PC-3 (cell line): ENCODE measurements around the gene AGAP1. TPM values are rescaled to one million over a fixed set of nuclear protein-coding genes. Genes with fewer than 3 reads are reported as not detected.

Experiments
- ATAC-seq: fragments of 200-7000 bp; cut with Tn5 transposase; 2 replicates; pipeline ENCODE4 v1.9.1; 2020; ENCODE audit warnings: mild to moderate bottlenecking, moderate library complexity
- BruUV-seq: library from RNA; stranded (reverse); fragments of 400-500 nt; replicated peaks from 2 replicates; lab custom pipeline; 2021; lab: Mats Ljungman, UMichigan
- CTCF ChIA-PET: fragments of 300-600 bp; sonication (Branson Sonifier 250); formaldehyde crosslinking; loops from one replicate; lab custom pipeline; 2022; ENCODE audit warnings: antibody characterized with exemption; lab: Charles Lee
- POLR2A ChIA-PET: fragments of 300-600 bp; sonication (Branson Sonifier 250); formaldehyde crosslinking; loops from one replicate; lab custom pipeline; 2022; ENCODE audit warnings: antibody characterized with exemption; ENCODE audit not compliant: unreplicated experiment; lab: Charles Lee
- DNase-seq: peaks from one replicate; pipeline ENCODE4 v3.0.0-alpha.2; 2015
- H2AFZ ChIP-seq: fragments of 300-600 bp; sonication (generic); 2 replicates; pipeline ENCODE4 v1.6.0; 2016; ENCODE audit warnings: antibody characterized with exemption, low read length
- H3F3A ChIP-seq: fragments of 300-600 bp; sonication (generic); one replicate; pipeline ENCODE4 v1.6.0; 2017; ENCODE audit warnings: antibody characterized with exemption, low read length, control low read depth, mild to moderate bottlenecking; ENCODE audit not compliant: unreplicated experiment
- H3K27ac ChIP-seq: fragments of 300-600 bp; sonication (generic); 2 replicates; pipeline ENCODE4 v1.5.1; 2016; ENCODE audit warnings: mild to moderate bottlenecking, low read length
- H3K27me3 ChIP-seq: fragments of 300-600 bp; sonication (generic); 2 replicates; pipeline ENCODE4 v1.6.1; 2016; ENCODE audit warnings: low read length, mixed read lengths
- H3K36me3 ChIP-seq: fragments of 300-600 bp; sonication (generic); 2 replicates; pipeline ENCODE4 v1.6.1; 2016; ENCODE audit warnings: low read depth, mixed run types, low read length, mixed read lengths
- H3K4me1 ChIP-seq: fragments of 300-600 bp; sonication (generic); 2 replicates; pipeline ENCODE4 v1.5.1; 2016; ENCODE audit warnings: low read length; ENCODE audit not compliant: insufficient read depth
- H3K4me2 ChIP-seq: fragments of 300-600 bp; sonication (generic); 2 replicates; pipeline ENCODE4 v1.6.0; 2016; ENCODE audit warnings: low read length
- H3K4me3 ChIP-seq: fragments of 300-600 bp; sonication (generic); 2 replicates; pipeline ENCODE4 v1.5.1; 2016; ENCODE audit warnings: mild to moderate bottlenecking, low read length, mixed read lengths
- H3K79me2 ChIP-seq: fragments of 300-600 bp; sonication (generic); 2 replicates; pipeline ENCODE4 v1.6.1; 2017; ENCODE audit warnings: low read length, mixed read lengths
- H3K9ac ChIP-seq: fragments of 300-600 bp; sonication (generic); 2 replicates; pipeline ENCODE4 v1.6.0; 2016; ENCODE audit warnings: mild to moderate bottlenecking, low read length
- H3K9me2 ChIP-seq: fragments of 300-600 bp; sonication (generic); replicated peaks from 2 replicates; pipeline ENCODE4 v1.6.1; 2016; ENCODE audit warnings: mixed run types, low read length, mixed read lengths
- H3K9me3 ChIP-seq: fragments of 300-600 bp; sonication (generic); 2 replicates; pipeline ENCODE4 v1.6.1; 2016; ENCODE audit warnings: low read length, mixed read lengths
- H4K20me1 ChIP-seq: fragments of 300-600 bp; sonication (generic); 2 replicates; pipeline ENCODE4 v1.6.1; 2016; ENCODE audit warnings: low read length, mixed read lengths
- CTCF ChIP-seq: fragments of 300-600 bp; sonication (generic); conservative IDR thresholded peaks from 2 replicates; pipeline ENCODE4 v1.5.1; 2017; ENCODE audit warnings: antibody characterized with exemption, low read depth, mild to moderate bottlenecking, low read length
- EZH2 ChIP-seq: fragments of 300-600 bp; sonication (generic); IDR thresholded peaks from one replicate; pipeline ENCODE4 v1.6.1; 2017; ENCODE audit warnings: antibody characterized with exemption, mild to moderate bottlenecking, low read length; ENCODE audit not compliant: unreplicated experiment
- EZH2phosphoT487 ChIP-seq: fragments of 300-600 bp; sonication (generic); IDR thresholded peaks from 2 replicates; pipeline ENCODE4 v1.6.1; 2018; ENCODE audit warnings: mild to moderate bottlenecking, antibody characterized with exemption, low read length, borderline replicate concordance
- intact Hi-C: fragments of 100-400 bp; cut with micrococcal nuclease; formaldehyde crosslinking; loops from 2 replicates; pipeline ENCODE4 v1.9.0; 2023
- total RNA-seq: library from RNA; depleted of rRNA; stranded (reverse); fragments of >200 nt; gene quantifications from 2 replicates; pipeline ENCODE4 v1.2.3, GENCODE V29; 2014

AGAP1 gene
- total RNA-seq, 1 experiment from 2014 or later, result 31.0 TPM

GRCh38 chr2:235618039-235618438 lies 124.2 kb downstream of the AGAP1 start:
- Histone ChIP-seq H2AFZ (no peak overlapping the region), H3K36me3 (no peaks in the 10 kb centered on the region), H3F3A (no peaks in the 10 kb centered on the region), H3K27me3 (no peaks in the 10 kb centered on the region), H3K4me1 (peaks cover 14% of the 10 kb centered on the region), H3K4me3 (no peak overlapping the region), H4K20me1 (0 out of 2 replicates have a peak, but pooled peaks cover 6% of the 10 kb centered on the region), H3K4me2 (no peak overlapping the region; the same call in 1 of the 2 replicates), H3K9me2 (no peaks in the 10 kb centered on the region), H3K9me3 (no peaks in the 10 kb centered on the region), H3K9ac (no peak overlapping the region), H3K79me2 (peaks cover 89% of the 10 kb centered on the region), H3K27ac (no peak overlapping the region)
- BruUV-seq, result no TSS peak
- DNase-seq, result peak; percentile 59
- intact Hi-C loops, result no loop called here
- ATAC-seq, result peak; percentile 85
- CTCF ChIA-PET, result interaction anchor here (1.0 kb wide), 1 partner anchor 128 kb away, joined by 4 read pairs; no protein-coding TSS in a partner anchor
- TF ChIP-seq CTCF (no peak), EZH2 (no peak), EZH2phosphoT487 (no peak)
- POLR2A ChIA-PET, result interaction anchor here (0.6 kb wide), 1 partner anchor 24 kb away, joined by 3 read pairs; no protein-coding TSS in a partner anchor

GRCh38 chr2:235619544-235619943 lies 125.7 kb downstream of the AGAP1 start:
- intact Hi-C loops, result no loop called here
- Histone ChIP-seq H3K4me2 (no peak overlapping the region), H3K4me1 (peaks cover 14% of the 10 kb centered on the region), H3K36me3 (no peaks in the 10 kb centered on the region), H3K9me3 (no peaks in the 10 kb centered on the region), H4K20me1 (0 out of 2 replicates have a peak, but pooled peaks cover 6% of the 10 kb centered on the region), H3K9ac (no peak overlapping the region), H3K79me2 (peaks cover 89% of the 10 kb centered on the region), H3K27ac (no peak overlapping the region), H3F3A (no peaks in the 10 kb centered on the region), H2AFZ (no peak overlapping the region), H3K9me2 (no peaks in the 10 kb centered on the region), H3K4me3 (no peak overlapping the region), H3K27me3 (no peaks in the 10 kb centered on the region)
- ChIA-PET CTCF (no interaction called here), POLR2A (no interaction called here)
- BruUV-seq, result no TSS peak
- TF ChIP-seq EZH2 (no peak), CTCF (no peak)
- DNase-seq (no peak), ATAC-seq (no peak)

GRCh38 chr2:235621736-235622135 lies 127.9 kb downstream of the AGAP1 start:
- H3K4me2 ChIP-seq, result no peak overlapping the region
- H3F3A ChIP-seq, result no peaks in the 10 kb centered on the region
- peaks cover 83% of the 10 kb centered on the region for H3K79me2 ChIP-seq
- BruUV-seq, result no TSS peak
- no peak overlapping the region for H3K4me3 ChIP-seq
- ChIA-PET CTCF (no interaction called here), POLR2A (no interaction called here)
- no peaks in the 10 kb centered on the region for H3K9me3 ChIP-seq
- no peak overlapping the region for H3K27ac ChIP-seq
- no peaks in the 10 kb centered on the region for H3K36me3 ChIP-seq
- H3K9me2 ChIP-seq, result no peaks in the 10 kb centered on the region
- peaks cover 14% of the 10 kb centered on the region for H3K4me1 ChIP-seq
- TF ChIP-seq EZH2, result no peak
- TF ChIP-seq CTCF, result no peak
- TF ChIP-seq EZH2phosphoT487, result no peak
- DNase-seq (no peak), ATAC-seq (no peak)
- H2AFZ ChIP-seq, result no peak overlapping the region
- peaks cover 12% of the 10 kb centered on the region; the same call in 1 of the 2 replicates for H4K20me1 ChIP-seq
- intact Hi-C loops, result no loop called here
- no peak overlapping the region for H3K9ac ChIP-seq
- no peaks in the 10 kb centered on the region for H3K27me3 ChIP-seq
